HG02571 (cell line): ENCODE measurements around the gene LTBP1.
"Not testable (repeated sequence)": the region's sequence is repeated elsewhere in the genome, so short reads cannot be mapped to it uniquely, and the experiment has no call there.

Source experiments
- ATAC-seq: cut with Tn5 transposase; IDR thresholded peaks from one replicate; pipeline ENCODE4 v1.9.1; 2021; ENCODE audit warnings: mild to moderate bottlenecking, moderate library complexity; ENCODE audit not compliant: unreplicated experiment

LTBP1 gene, protein sequence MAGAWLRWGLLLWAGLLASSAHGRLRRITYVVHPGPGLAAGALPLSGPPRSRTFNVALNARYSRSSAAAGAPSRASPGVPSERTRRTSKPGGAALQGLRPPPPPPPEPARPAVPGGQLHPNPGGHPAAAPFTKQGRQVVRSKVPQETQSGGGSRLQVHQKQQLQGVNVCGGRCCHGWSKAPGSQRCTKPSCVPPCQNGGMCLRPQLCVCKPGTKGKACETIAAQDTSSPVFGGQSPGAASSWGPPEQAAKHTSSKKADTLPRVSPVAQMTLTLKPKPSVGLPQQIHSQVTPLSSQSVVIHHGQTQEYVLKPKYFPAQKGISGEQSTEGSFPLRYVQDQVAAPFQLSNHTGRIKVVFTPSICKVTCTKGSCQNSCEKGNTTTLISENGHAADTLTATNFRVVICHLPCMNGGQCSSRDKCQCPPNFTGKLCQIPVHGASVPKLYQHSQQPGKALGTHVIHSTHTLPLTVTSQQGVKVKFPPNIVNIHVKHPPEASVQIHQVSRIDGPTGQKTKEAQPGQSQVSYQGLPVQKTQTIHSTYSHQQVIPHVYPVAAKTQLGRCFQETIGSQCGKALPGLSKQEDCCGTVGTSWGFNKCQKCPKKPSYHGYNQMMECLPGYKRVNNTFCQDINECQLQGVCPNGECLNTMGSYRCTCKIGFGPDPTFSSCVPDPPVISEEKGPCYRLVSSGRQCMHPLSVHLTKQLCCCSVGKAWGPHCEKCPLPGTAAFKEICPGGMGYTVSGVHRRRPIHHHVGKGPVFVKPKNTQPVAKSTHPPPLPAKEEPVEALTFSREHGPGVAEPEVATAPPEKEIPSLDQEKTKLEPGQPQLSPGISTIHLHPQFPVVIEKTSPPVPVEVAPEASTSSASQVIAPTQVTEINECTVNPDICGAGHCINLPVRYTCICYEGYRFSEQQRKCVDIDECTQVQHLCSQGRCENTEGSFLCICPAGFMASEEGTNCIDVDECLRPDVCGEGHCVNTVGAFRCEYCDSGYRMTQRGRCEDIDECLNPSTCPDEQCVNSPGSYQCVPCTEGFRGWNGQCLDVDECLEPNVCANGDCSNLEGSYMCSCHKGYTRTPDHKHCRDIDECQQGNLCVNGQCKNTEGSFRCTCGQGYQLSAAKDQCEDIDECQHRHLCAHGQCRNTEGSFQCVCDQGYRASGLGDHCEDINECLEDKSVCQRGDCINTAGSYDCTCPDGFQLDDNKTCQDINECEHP (N-terminal part only)

DNA sequence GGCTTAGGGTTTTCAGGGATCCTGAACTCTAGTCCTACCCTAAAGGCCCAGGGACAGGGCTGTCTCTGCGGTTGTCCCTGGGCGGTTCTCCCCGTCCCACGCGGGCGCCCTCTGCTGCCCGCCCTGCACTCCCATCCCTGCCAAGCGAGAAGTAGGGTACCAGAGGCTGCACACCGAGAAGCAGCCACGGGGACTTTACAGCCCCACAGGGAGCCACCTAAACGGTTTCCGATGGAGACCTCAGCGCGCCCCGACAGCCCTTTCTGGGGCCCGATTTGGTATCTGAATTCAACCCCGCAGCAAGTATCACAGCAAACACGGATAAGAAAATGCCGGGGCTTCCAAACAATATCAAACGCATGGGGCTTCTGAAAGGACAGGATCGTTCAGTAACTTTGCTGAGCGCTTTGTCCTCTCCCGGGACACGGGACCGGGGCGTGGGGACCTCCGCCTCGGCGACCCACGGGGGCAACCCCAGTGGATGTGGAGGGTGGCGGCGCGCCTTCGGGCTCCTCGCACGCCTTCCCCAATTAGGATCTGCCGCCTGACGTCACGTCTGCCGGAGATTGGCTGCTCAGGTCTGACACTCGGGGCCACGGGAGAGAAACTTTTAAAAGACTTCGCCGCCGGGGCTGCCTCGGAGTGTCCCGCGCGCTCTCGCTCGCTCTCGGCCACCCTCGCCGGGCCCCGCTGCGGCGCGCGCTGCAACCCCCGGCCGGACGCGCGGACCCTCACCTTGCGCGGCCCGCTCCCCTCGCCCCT, at the start of gene LTBP1:
TSS of gene LTBP1 (plus strand) at position 640 of the 762 bp plus-strand sequence. CDS start 372 bp downstream, outside the sequence.
- peak; percentile 77 for ATAC-seq

DNA sequence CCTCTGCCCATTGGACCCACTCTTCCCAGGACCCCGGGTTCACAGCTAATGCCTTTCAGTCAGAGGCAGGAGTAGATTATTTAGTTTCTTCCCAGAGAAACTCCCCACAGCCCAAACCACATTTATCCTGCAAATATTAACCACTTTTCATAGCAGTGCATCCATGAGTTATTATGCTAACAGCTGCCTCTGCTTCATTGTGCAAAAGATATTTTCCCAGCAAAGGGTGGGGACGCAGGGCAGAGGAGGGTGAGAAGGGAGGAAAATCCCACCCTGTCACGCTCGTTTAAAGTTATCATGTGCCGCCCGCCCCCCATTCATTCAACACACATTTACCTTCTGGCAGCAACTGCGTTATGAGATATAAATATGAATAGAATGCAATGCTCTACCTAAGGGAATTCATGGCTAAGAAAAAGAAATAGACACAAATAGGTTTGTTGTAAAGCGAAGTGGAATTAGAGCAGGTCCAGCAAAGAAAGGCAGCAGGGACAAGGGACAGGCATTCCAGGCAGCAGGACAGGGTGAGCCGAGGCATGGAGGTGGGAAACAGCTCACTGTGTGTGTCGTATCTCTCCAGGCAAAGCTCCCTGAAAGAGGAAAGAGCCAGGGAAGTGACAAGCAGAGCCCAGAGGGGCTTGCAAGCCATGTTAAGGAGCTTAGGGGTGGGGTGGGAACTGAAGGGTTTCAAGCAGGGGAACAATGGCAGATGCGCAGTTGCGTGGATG, 46.3 kb upstream of the LTBP1 start:
- ATAC-seq, result no peak

DNA sequence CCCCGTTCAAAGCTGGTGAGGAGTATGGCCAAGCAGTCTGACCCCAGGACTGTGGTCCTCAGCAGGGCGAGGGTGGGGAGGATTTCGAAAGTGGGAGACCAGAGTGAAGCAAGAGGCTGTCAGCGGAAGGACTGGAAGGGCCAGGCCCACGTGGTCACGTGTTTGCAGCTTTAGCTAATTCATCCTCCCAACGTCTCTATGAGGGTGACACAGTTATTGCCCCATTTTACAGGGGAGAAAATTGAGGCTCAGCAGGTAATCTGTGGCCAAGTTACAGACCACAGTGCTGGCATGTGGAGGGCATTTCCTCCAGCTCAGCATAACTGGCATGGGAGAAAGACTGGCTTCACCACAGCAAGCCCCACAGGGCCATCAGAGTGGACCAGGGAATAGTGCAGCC, 45.4 kb upstream of the LTBP1 start:
- no peak for ATAC-seq

DNA sequence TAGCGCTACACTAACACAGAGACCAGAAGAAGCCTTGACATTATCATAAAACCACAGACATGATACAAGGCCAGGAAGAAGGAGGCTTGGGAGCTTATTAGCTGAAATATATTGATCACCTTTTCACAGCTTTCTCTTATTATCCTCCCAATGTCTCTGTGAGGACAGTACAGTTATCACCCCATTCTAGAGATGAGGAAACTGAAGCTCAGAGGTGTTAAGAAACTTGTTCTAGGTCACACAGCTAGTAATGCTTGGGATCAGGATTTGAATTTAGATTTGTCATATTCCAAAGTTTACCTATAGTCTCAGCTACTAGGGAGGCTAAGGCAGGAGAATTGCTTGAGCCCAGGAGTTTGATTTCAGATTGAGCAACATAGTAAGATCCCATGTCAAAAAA, 44.6 kb upstream of the LTBP1 start:
- ATAC-seq, result no peak

DNA sequence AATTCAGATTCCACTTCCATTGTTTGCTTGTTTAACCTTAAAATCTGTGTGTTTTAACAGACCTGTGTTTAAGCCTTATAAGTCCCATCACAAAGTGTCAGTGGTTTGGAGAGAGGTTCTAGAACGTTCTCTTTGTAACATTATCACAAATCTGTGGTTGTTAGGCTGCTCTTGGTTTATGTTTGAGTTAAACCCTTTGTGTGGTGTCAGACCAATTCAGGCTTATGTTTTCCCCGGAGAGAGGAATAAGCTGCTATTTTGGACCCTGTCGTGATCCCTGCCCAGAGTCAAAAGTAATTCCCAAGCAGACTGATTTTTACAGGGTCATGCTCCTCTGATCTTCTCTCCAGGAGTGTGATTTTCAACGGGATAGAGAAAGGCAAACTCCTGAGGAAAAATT, 43.8 kb upstream of the LTBP1 start:
- ATAC-seq, result no peak

DNA sequence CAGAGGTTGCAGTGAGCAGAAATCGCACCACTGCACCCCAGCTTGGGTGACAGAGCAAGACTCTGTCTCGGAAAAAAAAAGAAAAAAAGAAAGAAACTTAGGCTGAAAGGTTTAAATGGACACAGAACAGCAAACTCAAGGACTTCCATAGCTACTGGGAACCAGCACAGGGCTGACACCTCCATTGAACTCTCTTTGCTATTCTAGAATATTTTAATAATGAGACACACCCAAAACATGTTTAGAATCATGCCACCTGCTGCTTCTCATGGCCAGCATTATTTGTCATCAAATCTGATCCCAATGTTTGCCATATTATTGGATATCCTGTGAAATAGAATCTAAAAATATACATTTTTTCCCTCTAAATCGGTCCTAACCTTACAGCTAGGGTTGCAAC, 42.7 kb upstream of the LTBP1 start:
- ATAC-seq, result no peak

DNA sequence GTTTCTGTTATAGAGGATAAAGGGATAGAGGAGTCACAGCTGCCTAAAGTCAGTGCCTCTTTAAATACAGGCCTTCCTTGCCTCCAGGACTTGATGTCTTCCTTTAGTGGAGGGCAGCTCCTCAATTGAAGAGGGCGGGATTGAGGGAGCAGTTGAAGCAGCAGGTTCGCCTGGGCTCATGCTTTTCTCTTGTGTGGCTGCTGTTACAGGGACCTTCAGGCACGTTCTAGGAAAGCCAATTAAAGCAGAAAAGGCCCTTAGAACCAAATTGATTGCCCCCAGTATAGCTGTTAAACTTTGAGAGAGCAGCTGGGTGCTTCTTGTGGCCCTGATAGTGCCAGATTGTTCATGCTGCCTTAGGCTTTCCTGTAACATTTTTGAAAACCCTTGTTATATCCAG, 42.0 kb upstream of the LTBP1 start:
- ATAC-seq, result no peak

DNA sequence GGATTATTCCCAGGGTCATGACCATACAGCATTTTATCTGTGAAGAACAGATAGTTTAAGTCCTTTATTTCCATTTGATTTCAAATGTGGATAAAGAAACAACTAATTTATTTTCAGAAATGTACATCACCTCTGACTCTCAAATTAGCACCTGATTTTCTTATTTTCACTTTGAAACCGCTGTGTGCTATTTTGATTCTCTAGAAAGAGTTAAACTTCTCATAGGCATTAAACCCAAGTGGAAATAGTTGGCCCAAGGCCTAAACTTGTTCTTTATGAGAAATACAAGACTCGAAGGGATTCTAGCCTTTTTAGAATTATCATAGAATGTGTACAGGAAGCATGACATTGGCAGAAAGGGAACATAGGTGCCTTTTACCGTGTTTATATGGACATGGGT, 41.5 kb upstream of the LTBP1 start:
- no peak for ATAC-seq

DNA sequence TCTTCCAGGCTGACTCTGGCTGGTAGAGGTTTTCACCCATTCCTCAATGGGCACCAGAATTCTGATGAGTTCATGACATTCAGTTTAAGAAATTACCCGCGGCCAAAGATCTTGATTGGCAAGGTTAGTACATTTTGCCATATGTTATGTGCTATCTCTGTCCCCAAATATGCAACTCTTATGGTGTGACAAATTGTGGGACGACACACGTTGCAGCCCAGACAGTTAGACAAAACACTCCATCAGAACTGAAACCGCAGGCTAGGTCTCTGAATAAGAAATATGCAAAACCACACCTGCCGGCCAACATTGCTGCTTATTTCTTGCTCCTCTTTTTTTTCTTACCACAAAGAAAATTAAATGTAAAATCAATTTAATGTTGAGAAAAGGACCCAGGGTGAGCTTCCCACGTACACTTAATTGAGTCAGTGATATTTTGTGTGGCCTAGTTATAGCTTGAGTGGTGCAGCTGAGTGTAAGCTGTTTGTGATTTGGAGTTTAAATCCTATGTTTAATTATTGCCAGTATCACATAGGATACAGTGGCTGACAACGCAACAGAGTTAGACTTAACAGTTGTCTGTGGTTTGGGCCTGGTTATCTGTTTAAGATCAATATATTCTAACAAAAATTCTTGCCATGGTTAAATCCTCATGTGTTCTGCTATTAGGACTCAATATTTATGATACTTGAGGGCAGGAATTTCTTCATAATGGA, 35.7 kb upstream of the LTBP1 start:
- ATAC-seq, result peak; percentile 93

DNA sequence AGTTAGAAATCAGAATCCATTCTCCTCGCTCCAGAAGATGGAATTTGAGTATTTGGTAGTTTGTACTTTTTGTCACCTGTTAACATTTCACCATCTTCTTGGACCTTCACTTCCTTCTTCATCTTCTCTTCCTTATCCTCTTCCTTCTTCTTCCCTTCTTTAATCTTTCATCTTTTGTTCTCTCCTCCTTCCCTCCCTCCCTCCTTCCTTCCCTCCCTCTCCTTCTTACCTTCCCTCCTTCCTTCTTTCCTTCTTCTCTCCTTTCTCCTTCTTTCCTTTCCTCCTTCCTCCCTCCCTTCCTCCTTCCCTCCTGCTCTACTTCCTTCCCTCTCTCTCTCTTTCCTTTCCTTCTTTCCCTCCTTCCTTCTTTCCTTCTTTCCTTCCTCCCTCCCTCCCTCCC, 31.1 kb upstream of the LTBP1 start:
- no peak for ATAC-seq

DNA sequence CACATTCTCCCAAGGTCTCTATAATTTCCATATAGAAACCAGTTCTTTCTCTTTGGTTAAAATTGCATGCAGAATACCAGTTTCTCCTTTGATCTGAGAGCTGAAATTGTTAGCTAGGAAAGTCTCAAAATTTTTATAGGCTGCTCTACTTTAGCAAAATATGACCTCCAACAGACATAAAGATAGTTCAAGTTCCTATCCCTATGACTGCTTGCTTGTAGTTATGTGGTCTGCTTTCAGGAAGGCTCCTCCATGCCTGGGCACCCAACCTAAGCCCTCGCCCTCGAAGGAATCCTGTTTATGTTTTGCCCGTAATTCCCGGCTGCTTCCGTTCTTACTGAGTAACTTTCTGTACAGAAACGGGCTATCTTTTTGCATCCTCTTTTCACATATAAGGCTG, 28.0 kb upstream of the LTBP1 start:
- no peak for ATAC-seq

DNA sequence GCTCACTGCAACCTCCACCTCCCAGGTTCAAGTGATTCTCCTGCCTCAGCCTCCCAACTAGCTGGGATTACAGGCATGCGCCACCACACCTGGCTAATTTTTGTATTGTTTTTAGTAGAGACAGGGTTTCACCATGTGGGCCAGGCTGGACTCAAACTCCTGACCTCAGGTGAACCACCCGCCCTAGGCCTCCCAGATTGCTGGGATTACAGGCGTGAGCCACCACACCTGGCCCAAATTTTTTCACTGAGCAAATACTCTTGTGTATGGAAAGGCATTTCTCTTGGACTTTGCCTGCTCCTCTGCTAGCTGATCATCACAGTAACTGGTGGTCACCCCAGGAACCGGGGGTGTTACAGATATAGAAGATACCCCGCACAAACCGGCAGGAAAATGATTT, 26.9 kb upstream of the LTBP1 start:
- ATAC-seq, result not testable (repeated sequence)

DNA sequence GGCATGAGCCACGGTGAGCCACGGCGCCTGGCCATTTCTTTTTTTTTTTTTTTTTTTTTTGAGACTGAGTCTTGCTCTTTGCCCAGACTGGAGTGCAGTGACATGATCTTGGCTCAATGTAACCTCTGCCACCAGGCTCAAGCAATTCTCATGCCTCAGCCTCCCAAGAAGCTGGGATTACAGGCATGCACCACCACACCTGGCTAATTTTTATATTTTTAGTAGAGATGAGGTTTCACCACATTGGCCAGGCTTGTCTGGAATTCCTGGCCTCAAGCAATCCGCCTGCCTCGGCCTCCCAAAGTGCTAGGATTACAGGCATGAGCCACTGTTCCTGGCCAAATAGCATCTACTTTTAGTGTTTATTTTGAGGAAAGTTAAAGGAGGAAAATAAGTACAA, 25.3 kb upstream of the LTBP1 start:
- not testable (repeated sequence) for ATAC-seq

DNA sequence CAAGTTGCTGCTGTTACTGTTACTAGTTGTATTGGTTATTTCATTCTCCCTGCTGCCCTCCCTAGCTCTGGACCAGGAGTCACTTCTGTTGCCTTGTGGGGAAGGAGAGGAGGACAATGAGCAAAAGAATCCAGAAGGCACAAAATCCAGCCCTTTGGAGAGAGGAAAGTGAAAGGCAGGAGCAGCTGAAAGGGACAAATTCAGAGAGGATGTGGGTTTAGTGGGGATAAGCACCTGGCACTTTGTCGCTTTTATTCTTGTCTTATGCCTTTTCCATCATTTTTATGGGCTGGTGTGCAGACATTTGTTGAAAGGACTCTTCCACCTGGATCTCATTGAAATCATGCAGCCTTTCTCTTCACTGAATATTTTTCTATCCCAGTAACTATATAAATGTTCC, 24.3 kb upstream of the LTBP1 start:
- no peak for ATAC-seq

DNA sequence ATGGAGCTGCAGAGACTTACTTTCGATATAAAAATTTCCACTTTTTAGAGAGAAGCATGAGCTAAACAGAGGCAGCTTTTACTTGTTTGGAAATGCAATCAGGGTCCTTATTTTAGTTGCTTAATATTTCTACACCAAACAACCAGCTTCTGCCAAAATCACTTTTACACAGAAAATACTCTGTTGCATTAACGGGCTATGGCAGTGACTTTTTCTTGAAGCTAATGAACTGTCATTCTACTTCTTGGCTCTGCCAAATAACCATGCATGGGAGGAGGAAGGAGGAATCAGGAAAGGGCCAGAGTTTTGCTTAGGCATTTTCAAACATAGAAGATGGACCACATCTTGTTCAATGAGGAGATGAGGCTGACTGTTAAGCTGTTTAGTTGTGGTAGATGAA, 23.6 kb upstream of the LTBP1 start:
- no peak for ATAC-seq

DNA sequence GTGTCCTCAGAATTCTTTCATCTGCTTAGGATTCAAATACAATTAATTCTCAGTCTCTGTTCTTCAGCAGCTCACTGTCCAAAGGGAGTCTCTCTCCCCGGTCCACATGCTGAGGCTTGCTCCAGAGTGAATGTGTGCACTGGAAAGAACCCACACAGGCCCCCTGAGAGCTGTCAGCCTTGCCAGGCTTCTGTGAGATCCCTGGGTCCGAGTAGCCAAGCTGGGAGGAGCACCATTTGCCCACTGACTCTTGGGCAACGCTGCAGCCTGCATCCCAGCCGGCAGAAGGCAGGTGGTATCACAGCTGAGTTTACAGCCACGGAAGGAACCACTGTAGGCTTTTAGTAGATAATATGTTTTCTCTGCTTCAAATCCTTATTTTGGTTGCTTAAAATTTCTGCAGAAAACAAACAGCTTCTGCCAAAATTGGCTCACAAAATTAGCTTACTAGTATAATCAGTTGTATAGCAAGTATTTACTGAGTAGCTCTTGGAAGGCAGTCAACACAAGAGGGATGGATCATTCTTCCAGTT, 21.4 kb upstream of the LTBP1 start:
- ATAC-seq, result no peak

DNA sequence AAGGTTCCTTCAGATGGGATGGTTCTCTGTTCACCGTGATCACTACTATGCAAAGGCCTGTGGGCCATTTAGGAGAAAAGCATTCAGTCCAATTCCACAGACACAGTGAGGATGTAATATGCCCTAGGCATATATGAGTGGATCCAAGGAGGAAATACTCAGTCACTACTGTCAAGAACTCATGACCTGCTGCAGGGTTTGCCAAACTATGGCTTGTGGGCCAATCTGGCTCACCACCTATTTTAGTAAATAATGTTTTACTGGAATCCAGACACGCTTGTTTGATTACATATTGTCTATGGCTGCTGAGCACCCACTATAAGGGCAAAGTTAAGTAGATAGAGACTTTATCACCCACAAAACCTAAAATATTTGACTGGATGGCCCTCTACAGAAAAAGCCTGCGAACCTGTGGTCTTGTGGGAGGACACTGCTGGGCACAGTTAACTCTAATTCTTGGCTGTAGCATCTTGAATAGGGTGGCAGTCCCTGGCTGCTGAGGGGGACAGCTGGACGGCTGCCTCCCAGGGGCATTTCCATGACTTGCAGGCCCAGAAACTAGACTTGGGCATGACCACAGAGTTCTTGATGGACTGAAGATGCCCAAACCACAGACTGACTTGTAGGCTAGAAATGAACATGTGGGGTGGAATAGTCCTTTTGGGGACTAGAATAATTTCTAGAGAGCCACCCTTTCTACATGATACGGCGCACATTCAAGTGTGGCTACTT, 20.6 kb upstream of the LTBP1 start:
- no peak for ATAC-seq

DNA sequence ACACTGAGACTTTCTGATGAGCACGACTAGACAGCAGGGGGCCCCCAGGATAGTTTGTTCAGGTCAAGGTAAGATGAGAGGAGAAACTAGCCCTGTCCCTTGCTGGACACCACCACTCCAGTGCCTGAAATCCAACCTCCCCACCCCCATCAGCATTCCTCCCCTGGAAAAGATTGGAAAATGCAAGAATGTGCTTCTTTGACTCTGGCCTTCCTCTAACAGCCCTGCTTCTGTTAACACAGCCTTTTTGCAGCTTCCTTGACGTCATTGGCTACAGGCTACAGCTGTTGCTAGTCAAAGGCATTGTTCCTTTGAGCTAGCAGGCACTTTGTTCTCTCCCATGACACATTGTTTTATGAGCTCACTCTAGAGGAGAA, 20.1 kb upstream of the LTBP1 start:
- no peak for ATAC-seq
